Activated CD4-positive, alpha-beta T cell treated with anti-CD3 and anti-CD28 coated beads, Interleukin-2, amount 50 U/mL, for 4 hours (primary cell): ENCODE results near the gene HSD17B3.

Source experiments
- DNase-seq, 2 experiments: peaks; one replicate each; pipeline ENCODE4 v3.0.0-alpha.2; 2020

HSD17B3 gene

GRCh38 chr9:96232539-96233241, 69.3 kb downstream of the HSD17B3 start:
- no peak for DNase-seq

DNA sequence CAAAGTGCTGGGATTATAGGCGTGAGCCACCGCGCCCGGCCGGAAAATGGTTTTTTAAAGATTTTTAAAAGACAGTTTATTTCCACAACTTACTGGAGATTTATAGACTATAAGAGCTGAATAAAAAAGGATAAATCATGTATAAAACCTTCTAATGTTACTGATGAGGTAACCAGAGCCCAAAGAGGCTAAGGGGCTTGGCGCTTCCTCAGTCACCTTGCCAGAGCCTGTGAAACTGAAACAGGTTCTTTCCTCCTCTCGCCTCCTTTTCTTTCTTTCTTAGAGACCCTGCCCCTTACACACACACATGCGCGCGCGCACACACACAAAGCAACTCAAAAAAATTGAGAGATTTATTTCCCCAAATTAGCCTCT, 69.8 kb downstream of the HSD17B3 start:
- DNase-seq: no peak

GRCh38 chr9:96230002-96230401, 72.0 kb downstream of the HSD17B3 start:
- DNase-seq: no peak

DNA sequence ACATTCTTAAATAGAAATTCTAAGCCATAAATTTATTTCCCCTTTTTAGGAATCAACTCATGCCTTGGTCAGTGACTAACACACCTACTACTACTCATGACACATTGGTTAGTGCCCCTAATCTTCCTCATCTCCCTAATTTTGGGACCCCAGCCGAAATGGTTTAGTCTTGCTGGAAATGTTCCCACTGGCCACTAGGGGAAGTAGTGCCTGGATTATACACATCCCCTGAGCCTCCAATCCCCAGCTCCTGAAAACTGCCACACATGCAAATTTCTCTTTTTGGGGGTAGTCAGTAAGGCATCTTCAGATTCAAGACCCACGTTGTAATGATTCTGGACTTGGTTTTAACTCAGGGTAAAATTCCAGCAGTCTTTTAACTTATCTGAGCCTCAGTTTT, 79.8 kb downstream of the HSD17B3 start:
- DNase-seq: no peak

GRCh38 chr9:96219900-96220257, 82.1 kb downstream of the HSD17B3 start:
- no peak for DNase-seq

GRCh38 chr9:96219026-96219899, 82.7 kb downstream of the HSD17B3 start:
- DNase-seq: peak in 1 of 2 experiments; percentile 6

DNA sequence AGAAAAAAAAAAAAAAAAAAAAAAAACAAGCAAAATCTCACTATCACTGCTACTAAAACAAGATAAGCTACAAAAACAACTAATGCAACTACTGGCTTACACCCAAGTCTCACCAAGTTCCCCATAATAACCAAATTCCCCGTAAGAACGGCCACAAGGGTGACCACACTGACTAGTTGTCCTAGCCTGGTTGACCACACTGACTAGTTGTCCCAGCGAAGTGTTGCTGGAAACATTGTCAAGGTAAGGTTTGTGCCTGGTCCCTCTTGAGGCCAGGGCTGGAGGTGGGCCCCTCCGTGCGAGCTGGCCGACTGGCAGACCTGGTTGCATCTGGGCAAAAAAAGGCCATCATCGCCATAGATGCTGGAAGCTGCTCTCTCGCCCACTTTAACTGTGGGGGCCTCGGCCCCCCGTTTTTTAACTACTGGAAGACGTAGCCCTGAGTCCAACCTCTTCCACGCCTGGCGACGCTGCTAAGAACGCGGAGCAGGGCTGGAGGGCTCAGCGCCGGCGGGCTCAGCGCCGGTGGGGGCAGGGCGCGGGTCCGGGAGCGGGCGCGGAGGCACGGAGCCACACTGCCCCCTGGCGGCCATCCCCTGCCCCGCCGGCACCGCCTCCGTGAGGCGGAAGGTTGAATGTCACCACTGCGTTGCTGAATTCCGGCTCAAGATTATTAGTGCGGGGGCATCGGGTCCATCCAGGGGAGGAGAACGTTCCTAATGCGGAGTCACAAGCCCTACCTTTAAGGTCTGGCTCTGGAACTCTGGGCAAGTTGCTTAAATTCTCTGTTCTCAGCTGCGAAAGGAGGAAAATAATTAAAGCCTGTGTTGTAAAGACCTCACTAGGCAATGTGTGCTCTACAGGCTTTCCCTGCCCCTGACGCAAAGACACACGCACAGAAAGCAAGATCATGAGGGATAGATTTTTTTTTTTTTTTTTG, 84.0 kb downstream of the HSD17B3 start:
- DNase-seq: peak; percentile 50 to 65

- DNase-seq: no peak
These were observed 84.7 kb downstream of the HSD17B3 start for GRCh38 chr9:96217294-96217707.

GRCh38 chr9:96216583-96216982, 85.4 kb downstream of the HSD17B3 start:
- no peak for DNase-seq

- no peak for DNase-seq
These were observed 86.1 kb downstream of the HSD17B3 start for GRCh38 chr9:96215841-96216240.

GRCh38 chr9:96214635-96215034, 87.3 kb downstream of the HSD17B3 start:
- DNase-seq: no peak

- no peak for DNase-seq
These were observed 92.3 kb downstream of the HSD17B3 start for GRCh38 chr9:96209407-96210271.

DNA sequence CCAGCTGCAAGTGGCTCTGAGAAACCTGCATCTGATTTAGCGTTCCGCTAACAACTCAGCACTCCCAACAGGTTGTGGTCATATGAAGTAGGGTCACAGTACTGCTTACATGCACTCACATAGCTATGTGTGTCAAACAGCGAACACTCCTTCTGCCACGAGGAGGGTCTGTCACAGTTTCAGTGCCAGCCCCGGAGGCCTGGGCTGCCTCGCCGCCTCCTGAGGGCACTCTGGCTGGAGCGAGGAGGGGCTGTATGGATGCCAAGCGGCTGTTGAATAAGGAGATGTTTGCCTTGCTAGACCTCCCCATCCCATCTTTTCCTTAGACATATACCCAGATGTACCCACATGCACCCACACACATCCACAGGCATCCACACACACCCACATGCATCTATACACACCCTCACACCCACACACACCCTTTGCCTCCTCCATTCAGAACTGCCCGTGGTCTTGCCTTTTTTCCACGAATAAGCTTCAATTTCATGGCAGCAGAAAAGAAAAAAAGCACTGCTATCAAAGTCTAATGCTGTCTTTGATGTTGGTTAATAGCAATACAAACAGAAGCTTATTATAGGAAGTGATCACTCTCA, 95.7 kb downstream of the HSD17B3 start:
- no peak for DNase-seq

- DNase-seq: no peak
These were observed 97.1 kb downstream of the HSD17B3 start for GRCh38 chr9:96204853-96205252.

GRCh38 chr9:96203867-96204501, 98.0 kb downstream of the HSD17B3 start:
- DNase-seq: no peak

DNA sequence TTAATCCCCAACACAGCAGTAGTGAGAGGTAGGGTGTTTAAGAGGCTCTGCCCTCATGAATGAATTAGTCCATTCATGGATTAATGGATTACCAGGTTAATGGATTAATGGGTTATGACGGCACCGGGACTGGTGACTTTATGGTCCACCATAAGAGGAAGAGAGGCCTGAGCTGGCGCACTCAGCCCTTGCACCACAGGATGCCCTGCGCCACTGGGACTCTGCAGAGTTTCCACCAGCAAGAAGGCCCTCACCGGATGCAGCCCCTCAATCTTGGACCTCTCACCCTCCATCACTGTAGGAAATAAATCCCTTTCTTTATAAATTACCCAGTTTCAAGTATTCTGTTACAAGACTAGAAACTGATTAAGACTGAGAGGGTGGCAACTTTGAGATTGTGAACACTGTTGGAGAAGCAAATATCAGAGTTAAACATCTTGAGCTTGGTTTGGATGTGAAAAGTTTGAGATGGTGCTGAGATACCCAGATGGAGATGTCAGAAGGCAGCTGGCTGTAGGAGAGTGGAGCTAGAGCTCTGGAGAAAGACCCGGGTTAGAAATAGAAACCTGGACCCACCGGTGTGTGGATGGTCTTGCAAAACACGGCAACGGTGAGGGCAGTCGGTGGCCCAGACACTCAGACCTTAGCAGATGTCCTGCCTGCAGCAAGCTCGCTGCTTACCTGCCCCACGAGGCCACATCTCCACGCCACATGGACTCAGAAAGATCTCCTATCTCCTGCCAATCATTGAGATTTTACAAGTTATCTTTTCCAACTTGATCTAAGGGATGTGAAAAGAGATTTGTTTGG, 98.8 kb downstream of the HSD17B3 start:
- DNase-seq: no peak

DNA sequence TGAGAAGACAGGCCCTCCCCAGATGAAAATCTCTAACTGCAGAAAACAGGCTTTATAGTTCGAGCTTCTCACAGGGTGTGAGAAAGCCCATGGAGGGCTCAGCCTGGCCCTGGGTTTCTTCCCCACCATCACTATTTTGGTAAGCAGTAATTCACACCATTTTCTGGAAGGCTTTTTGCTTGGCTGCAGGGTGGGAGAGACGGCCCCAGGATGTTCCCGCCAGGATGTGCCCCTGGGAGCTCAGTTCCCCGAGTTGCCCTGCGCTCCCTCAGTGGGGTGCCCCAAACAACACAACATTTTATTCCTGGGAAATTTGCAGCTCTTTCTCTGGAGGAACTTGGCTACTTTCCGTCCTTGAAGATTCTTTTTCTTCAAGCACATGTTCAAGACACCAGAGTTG, 100.8 kb downstream of the HSD17B3 start:
- DNase-seq: no peak

DNA sequence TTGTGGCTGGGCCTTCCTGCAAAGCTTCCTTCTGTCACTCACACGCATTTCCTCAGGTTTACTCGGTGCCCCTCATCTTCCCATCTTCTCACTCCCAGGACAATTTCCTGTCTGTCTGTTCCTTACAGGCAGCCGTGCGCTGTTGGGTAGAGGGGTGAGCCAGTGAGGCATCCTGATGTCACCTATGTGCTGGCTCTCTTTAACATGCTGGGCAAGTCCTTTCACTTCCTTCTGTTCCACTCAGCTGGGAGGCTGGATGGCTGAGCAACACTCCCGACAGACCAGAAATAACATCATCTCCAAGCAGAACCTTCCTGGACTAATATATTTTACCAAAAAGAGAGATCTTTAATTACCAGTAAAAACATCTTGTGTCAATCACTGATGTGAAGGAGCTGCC, 103.0 kb downstream of the HSD17B3 start:
- DNase-seq: no peak

DNA sequence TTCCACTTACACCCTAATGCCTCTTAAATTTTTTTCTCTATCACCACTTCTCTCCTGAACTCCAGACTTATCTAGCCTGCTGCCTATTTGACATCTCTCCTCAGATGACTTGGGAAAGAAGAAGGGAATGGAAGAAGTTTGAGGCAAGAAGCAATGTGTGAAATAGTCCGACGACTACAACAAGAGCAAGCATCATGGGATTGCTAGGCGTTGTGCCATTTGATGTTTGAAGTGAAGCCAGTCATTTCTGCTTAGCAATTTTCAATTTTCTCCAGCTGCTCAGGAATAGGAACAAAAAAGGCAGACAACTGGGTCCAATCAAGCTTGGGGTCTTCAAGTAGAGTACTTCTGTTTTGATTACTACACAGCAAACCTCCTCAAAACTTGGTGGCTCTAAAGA, 106.4 kb downstream of the HSD17B3 start:
- no peak for DNase-seq

GRCh38 chr9:96193236-96193755, 108.7 kb downstream of the HSD17B3 start:
- no peak for DNase-seq
